Skeletal muscle satellite cell (primary cell): ENCODE measurements around the gene PDE1C.

Experiments
- H3K27me3 ChIP-seq: 2 replicates; pipeline ENCODE4 v1.7.0; 2013; ENCODE audit warnings: low read length; ENCODE audit not compliant: control insufficient read depth, insufficient read depth
- H3K36me3 ChIP-seq: 2 replicates; pipeline ENCODE4 v1.7.0; 2013; ENCODE audit warnings: mild to moderate bottlenecking, control low read depth, low read length; ENCODE audit not compliant: insufficient read depth
- H3K4me1 ChIP-seq: 2 replicates; pipeline ENCODE4 v1.7.0; 2013; ENCODE audit warnings: low read length; ENCODE audit not compliant: control insufficient read depth, insufficient read depth
- H3K4me2 ChIP-seq: 2 replicates; pipeline ENCODE4 v1.7.0; 2013; ENCODE audit warnings: mild to moderate bottlenecking, low read length
- H3K4me3 ChIP-seq: 2 replicates; pipeline ENCODE4 v1.7.0; 2013; ENCODE audit warnings: low read length
- H3K9ac ChIP-seq: 2 replicates; pipeline ENCODE4 v1.7.0; 2013; ENCODE audit warnings: mild to moderate bottlenecking, low read depth, low read length, moderate library complexity
- H3K9me3 ChIP-seq: replicated peaks from 2 replicates; pipeline ENCODE4 v1.7.0; 2013; ENCODE audit warnings: mild to moderate bottlenecking, control low read depth, low read length

The PDE1C gene

GRCh38 chr7:31935124-31936054 lies 134.8 kb downstream of the PDE1C start:
- H3K4me2 ChIP-seq: peak overlapping the region; percentile 39
- no peaks in the 10 kb centered on the region for H3K9me3 ChIP-seq
- H3K27me3 ChIP-seq: no peaks in the 10 kb centered on the region
- no peaks in the 10 kb centered on the region for H3K36me3 ChIP-seq
- H3K4me3 ChIP-seq: no peak overlapping the region
- H3K4me1 ChIP-seq: peaks cover 48% of the 10 kb centered on the region
- no peak overlapping the region for H3K9ac ChIP-seq

- Histone ChIP-seq H3K4me2 (peak overlapping the region; percentile 39), H3K9me3 (no peaks in the 10 kb centered on the region), H3K4me1 (peaks cover 42% of the 10 kb centered on the region), H3K4me3 (no peak overlapping the region), H3K27me3 (no peaks in the 10 kb centered on the region), H3K36me3 (no peaks in the 10 kb centered on the region), H3K9ac (no peak overlapping the region)
These were observed 135.7 kb downstream of the PDE1C start for GRCh38 chr7:31934551-31934950.

GRCh38 chr7:31933481-31933880 lies 136.7 kb downstream of the PDE1C start:
- no peaks in the 10 kb centered on the region for H3K27me3 ChIP-seq
- H3K9me3 ChIP-seq: no peaks in the 10 kb centered on the region
- no peak overlapping the region for H3K4me3 ChIP-seq
- H3K4me1 ChIP-seq: peaks cover 32% of the 10 kb centered on the region
- H3K9ac ChIP-seq: no peak overlapping the region
- no peaks in the 10 kb centered on the region for H3K36me3 ChIP-seq
- no peak overlapping the region for H3K4me2 ChIP-seq

GRCh38 chr7:31926991-31927584 lies 143.1 kb downstream of the PDE1C start:
- Histone ChIP-seq H3K9ac (no peak overlapping the region), H3K9me3 (no peaks in the 10 kb centered on the region), H3K4me3 (no peak overlapping the region), H3K4me2 (no peak overlapping the region), H3K27me3 (no peaks in the 10 kb centered on the region), H3K36me3 (no peaks in the 10 kb centered on the region), H3K4me1 (peaks cover 7% of the 10 kb centered on the region)

- Histone ChIP-seq H3K36me3 (no peaks in the 10 kb centered on the region), H3K4me1 (peaks cover 7% of the 10 kb centered on the region), H3K4me2 (no peak overlapping the region), H3K27me3 (no peaks in the 10 kb centered on the region), H3K9ac (no peak overlapping the region), H3K4me3 (no peak overlapping the region), H3K9me3 (no peaks in the 10 kb centered on the region)
These were observed 144.3 kb downstream of the PDE1C start for GRCh38 chr7:31925753-31926454.

GRCh38 chr7:31924251-31924650 lies 146.0 kb downstream of the PDE1C start:
- Histone ChIP-seq H3K4me3 (no peak overlapping the region), H3K27me3 (no peaks in the 10 kb centered on the region), H3K9ac (no peak overlapping the region), H3K9me3 (no peaks in the 10 kb centered on the region), H3K4me2 (no peak overlapping the region), H3K36me3 (no peaks in the 10 kb centered on the region), H3K4me1 (peaks cover 7% of the 10 kb centered on the region)

GRCh38 chr7:31922848-31923247 lies 147.4 kb downstream of the PDE1C start:
- Histone ChIP-seq H3K9me3 (no peaks in the 10 kb centered on the region), H3K36me3 (no peaks in the 10 kb centered on the region), H3K27me3 (no peaks in the 10 kb centered on the region), H3K4me2 (no peak overlapping the region), H3K4me1 (peaks cover 7% of the 10 kb centered on the region), H3K9ac (no peak overlapping the region), H3K4me3 (no peak overlapping the region)

GRCh38 chr7:31921047-31921446 lies 149.2 kb downstream of the PDE1C start:
- H3K9ac ChIP-seq: no peak overlapping the region
- H3K27me3 ChIP-seq: no peaks in the 10 kb centered on the region
- H3K4me2 ChIP-seq: no peak overlapping the region
- no peak overlapping the region for H3K4me3 ChIP-seq
- H3K36me3 ChIP-seq: no peaks in the 10 kb centered on the region
- no peaks in the 10 kb centered on the region for H3K9me3 ChIP-seq
- H3K4me1 ChIP-seq: peaks cover 9% of the 10 kb centered on the region

- H3K36me3 ChIP-seq: no peaks in the 10 kb centered on the region
- H3K9me3 ChIP-seq: no peaks in the 10 kb centered on the region
- no peaks in the 10 kb centered on the region for H3K27me3 ChIP-seq
- no peak overlapping the region for H3K9ac ChIP-seq
- no peak overlapping the region for H3K4me2 ChIP-seq
- H3K4me3 ChIP-seq: no peak overlapping the region
- H3K4me1 ChIP-seq: peaks cover 9% of the 10 kb centered on the region
These were observed 150.4 kb downstream of the PDE1C start for GRCh38 chr7:31919678-31920369.

GRCh38 chr7:31918706-31919393 lies 151.4 kb downstream of the PDE1C start:
- Histone ChIP-seq H3K27me3 (no peaks in the 10 kb centered on the region), H3K4me2 (no peak overlapping the region), H3K4me3 (no peak overlapping the region), H3K9me3 (no peaks in the 10 kb centered on the region), H3K9ac (no peak overlapping the region), H3K4me1 (peaks cover 9% of the 10 kb centered on the region), H3K36me3 (no peaks in the 10 kb centered on the region)

- H3K9me3 ChIP-seq: no peaks in the 10 kb centered on the region
- no peaks in the 10 kb centered on the region for H3K36me3 ChIP-seq
- H3K4me3 ChIP-seq: no peak overlapping the region
- H3K4me2 ChIP-seq: no peak overlapping the region
- no peaks in the 10 kb centered on the region for H3K27me3 ChIP-seq
- peaks cover 2% of the 10 kb centered on the region for H3K4me1 ChIP-seq
- no peak overlapping the region for H3K9ac ChIP-seq
These were observed 153.0 kb downstream of the PDE1C start for GRCh38 chr7:31917256-31917655.
